OCI-LY1 (cell line): Measurements from ENCODE around the gene CACNA2D1.

Experiments used
- EZH2 ChIP-seq: fragments of 200-600 bp; sonication (generic), shearing (Covaris generic); IDR thresholded peaks from 2 replicates; pipeline ENCODE4 v1.8.0; 2017; ENCODE audit warnings: borderline replicate concordance, mixed run types, mild to moderate bottlenecking, antibody characterized with exemption, low read length, moderate library complexity, mixed read lengths
- TF ChIP-seq, protein P1 (sequence below): fragments of 200-600 bp; sonication (generic), shearing (Covaris generic); IDR thresholded peaks from 2 replicates; pipeline ENCODE4 v1.5.1; 2017; ENCODE audit warnings: mild to moderate bottlenecking, antibody characterized with exemption, low read length, moderate library complexity, mixed read lengths

DNA sequence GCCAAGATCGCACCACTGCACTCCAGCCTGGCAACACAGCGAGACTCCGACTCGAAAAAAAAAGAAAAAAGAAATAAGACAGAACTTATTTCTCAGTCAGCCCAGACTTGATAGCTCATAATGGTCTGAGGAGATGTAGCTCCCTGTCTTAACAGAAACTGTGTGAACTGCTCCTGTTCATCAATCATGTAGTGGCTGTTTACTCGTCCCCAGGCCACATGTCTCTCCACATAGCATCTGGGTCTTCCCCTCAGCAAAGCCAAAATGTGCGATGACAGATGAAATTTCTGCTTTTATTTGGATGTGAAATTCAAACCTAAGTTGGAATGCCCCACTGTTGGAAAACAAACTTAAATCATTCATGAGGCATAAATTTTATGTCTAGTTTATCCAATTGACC lies 219.0 kb downstream of the CACNA2D1 start:
- TF ChIP-seq, protein P1, sequence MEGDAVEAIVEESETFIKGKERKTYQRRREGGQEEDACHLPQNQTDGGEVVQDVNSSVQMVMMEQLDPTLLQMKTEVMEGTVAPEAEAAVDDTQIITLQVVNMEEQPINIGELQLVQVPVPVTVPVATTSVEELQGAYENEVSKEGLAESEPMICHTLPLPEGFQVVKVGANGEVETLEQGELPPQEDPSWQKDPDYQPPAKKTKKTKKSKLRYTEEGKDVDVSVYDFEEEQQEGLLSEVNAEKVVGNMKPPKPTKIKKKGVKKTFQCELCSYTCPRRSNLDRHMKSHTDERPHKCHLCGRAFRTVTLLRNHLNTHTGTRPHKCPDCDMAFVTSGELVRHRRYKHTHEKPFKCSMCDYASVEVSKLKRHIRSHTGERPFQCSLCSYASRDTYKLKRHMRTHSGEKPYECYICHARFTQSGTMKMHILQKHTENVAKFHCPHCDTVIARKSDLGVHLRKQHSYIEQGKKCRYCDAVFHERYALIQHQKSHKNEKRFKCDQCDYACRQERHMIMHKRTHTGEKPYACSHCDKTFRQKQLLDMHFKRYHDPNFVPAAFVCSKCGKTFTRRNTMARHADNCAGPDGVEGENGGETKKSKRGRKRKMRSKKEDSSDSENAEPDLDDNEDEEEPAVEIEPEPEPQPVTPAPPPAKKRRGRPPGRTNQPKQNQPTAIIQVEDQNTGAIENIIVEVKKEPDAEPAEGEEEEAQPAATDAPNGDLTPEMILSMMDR: no peak
- TF ChIP-seq EZH2: no peak
